ENCODE measurements around the gene LHX3. TPM values are rescaled to one million over a fixed set of nuclear protein-coding genes. Genes with fewer than 3 reads are reported as not detected.
A peak's percentile ranks its signal among the peaks of the same experiment; 100 is the strongest.

LHX3 gene
- total RNA-seq, 1 experiment from 2014 or later = 0.22 TPM

DNA sequence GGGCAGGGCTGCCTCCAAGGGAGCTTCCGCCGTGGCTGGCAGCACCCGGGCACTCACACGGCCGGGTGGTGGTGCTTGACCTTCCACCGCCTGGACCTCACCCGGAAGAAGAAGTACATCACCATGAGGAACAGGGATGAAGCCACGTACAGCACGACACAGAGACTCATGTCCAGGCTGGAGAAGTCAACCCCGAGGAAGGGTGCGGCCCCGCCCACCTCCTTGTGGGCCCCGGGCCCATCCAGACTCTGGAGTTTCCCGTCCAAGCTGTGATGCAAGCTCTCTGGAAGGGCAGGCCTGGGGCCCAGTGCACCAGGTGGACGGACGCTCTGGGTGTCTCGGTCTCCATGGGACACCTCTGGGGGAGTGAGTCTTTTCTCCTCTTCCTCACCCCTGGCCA, 3.7 kb upstream of the LHX3 start:
- peaks cover 13% of the 10 kb centered on the region for H4K20me1 ChIP-seq (ENCODE audit: insufficient read depth)
- H3K9me3 ChIP-seq (ENCODE audit: insufficient read depth, low read depth) = no peaks in the 10 kb centered on the region
- no peak for DNase-seq
- TF ChIP-seq CTCF (conservative IDR thresholded peaks at IDR 0.05) (no peak), EZH2 (IDR thresholded peaks at IDR 0.05; ENCODE audit: low read depth) (no peak)
- H3K27me3 ChIP-seq (ENCODE audit: insufficient read depth, low read depth) = no peaks in the 10 kb centered on the region
- intact Hi-C loops (cut with micrococcal nuclease; ENCODE audit: unreplicated experiment) = no loop called here
- H3K36me3 ChIP-seq (ENCODE audit: low read depth) = no peaks in the 10 kb centered on the region
- H3K4me3 ChIP-seq = no peak overlapping the region
- H3K4me1 ChIP-seq (replicated peaks; ENCODE audit: insufficient read depth) = no peaks in the 10 kb centered on the region
- no peak overlapping the region for H2AFZ ChIP-seq
- H3K27ac ChIP-seq = no peak overlapping the region
- no peaks in the 10 kb centered on the region for H3K79me2 ChIP-seq (ENCODE audit: low read depth)
- no peaks in the 10 kb centered on the region for H3K9me2 ChIP-seq (ENCODE audit: insufficient read depth)
- CTCF ChIA-PET = no interaction called here
- POLR2A ChIA-PET (ENCODE audit: unreplicated experiment) = no interaction called here
- no TSS peak for BruUV-seq (replicated peaks)
- H3F3A ChIP-seq (ENCODE audit: insufficient read depth, low read depth) = no peaks in the 10 kb centered on the region; the same call in 1 of the 2 replicates
- H3K4me2 ChIP-seq = no peak overlapping the region

DNA sequence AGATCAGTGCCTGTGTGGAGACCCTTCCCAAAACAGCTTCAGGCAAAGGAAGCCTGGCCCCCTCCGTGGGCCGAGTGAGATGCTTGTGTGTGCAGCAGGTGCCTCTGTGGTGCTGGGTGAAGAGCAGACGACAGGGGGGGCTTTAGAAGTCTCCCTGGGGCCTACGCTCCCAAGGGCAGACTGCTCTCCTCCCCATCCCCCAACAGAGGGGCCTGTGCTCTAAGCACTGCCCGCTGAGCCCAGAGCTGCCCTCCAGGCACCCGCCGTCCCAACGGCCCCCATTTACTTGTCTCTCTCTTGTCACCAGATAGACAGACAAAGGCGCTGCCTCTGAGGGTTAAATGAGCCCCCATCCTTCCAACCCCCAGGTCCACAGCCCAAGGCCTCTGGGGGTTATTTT, 2.7 kb upstream of the LHX3 start:
- no peak for DNase-seq
- Histone ChIP-seq H3K79me2 (ENCODE audit: low read depth) (no peaks in the 10 kb centered on the region), H3K36me3 (ENCODE audit: low read depth) (no peaks in the 10 kb centered on the region), H3K9me3 (ENCODE audit: insufficient read depth, low read depth) (no peaks in the 10 kb centered on the region), H3F3A (ENCODE audit: insufficient read depth, low read depth) (no peaks in the 10 kb centered on the region; the same call in 1 of the 2 replicates), H3K9me2 (ENCODE audit: insufficient read depth) (no peaks in the 10 kb centered on the region), H3K27ac (no peak overlapping the region), H3K4me3 (no peak overlapping the region), H3K27me3 (ENCODE audit: insufficient read depth, low read depth) (no peaks in the 10 kb centered on the region), H2AFZ (no peak overlapping the region), H3K4me2 (no peak overlapping the region), H3K4me1 (replicated peaks; ENCODE audit: insufficient read depth) (no peaks in the 10 kb centered on the region), H4K20me1 (ENCODE audit: insufficient read depth) (peaks cover 13% of the 10 kb centered on the region)
- ChIA-PET POLR2A (ENCODE audit: unreplicated experiment) (no interaction called here), CTCF (no interaction called here)
- no TSS peak for BruUV-seq (replicated peaks)
- intact Hi-C loops (cut with micrococcal nuclease; ENCODE audit: unreplicated experiment) = no loop called here
- TF ChIP-seq CTCF (conservative IDR thresholded peaks at IDR 0.05) = no peak
- no peak for TF ChIP-seq EZH2 (IDR thresholded peaks at IDR 0.05; ENCODE audit: low read depth)

DNA sequence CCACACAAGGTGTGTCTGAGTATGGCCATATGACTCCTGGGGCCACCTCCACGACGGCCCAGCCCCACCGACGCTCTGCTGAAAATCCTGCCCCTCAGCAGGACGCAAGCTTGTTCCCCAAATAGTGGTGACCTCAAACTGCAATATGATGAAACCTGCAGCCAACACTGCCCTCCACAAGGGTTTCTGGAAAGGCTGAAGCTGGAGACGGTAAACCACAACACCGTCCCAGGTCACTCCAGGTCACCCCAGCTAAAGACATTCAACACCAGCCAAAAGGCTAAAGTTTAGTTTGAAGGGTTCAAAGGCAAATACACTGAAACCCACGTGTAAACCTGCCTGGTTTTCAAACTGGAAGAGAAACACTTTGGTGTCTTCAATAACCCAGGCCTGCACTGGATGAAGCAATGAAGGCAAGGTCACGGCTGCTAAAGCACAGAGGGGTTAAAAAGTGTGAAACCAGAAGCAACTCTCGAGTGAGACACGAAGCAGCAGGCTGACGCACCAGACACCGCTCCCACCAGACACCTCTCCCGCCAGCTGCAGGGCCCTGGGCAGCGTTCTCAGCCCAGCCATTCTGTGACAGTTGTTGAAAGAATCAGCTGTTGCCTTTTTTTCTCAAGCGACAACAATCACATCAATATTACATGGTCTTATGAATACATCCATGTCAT, 1.8 kb upstream of the LHX3 start:
- no peak overlapping the region for H3K4me2 ChIP-seq
- no peaks in the 10 kb centered on the region for H3K79me2 ChIP-seq (ENCODE audit: low read depth)
- H3K27ac ChIP-seq = no peak overlapping the region
- H2AFZ ChIP-seq = no peak overlapping the region
- H3K4me1 ChIP-seq (replicated peaks; ENCODE audit: insufficient read depth) = no peaks in the 10 kb centered on the region
- ChIA-PET CTCF (no interaction called here), POLR2A (ENCODE audit: unreplicated experiment) (no interaction called here)
- H3K4me3 ChIP-seq = no peak overlapping the region
- no peak for TF ChIP-seq EZH2 (IDR thresholded peaks at IDR 0.05; ENCODE audit: low read depth)
- TF ChIP-seq CTCF (conservative IDR thresholded peaks at IDR 0.05) = no peak
- BruUV-seq (replicated peaks) = TSS peak; percentile 37
- no peak for DNase-seq
- no peaks in the 10 kb centered on the region for H3K9me2 ChIP-seq (ENCODE audit: insufficient read depth)
- H4K20me1 ChIP-seq (ENCODE audit: insufficient read depth) = peaks cover 12% of the 10 kb centered on the region
- H3K27me3 ChIP-seq (ENCODE audit: insufficient read depth, low read depth) = no peaks in the 10 kb centered on the region
- no peaks in the 10 kb centered on the region for H3K9me3 ChIP-seq (ENCODE audit: insufficient read depth, low read depth)
- H3K36me3 ChIP-seq (ENCODE audit: low read depth) = no peaks in the 10 kb centered on the region
- no peaks in the 10 kb centered on the region; the same call in 1 of the 2 replicates for H3F3A ChIP-seq (ENCODE audit: insufficient read depth, low read depth)
- intact Hi-C loops (cut with micrococcal nuclease; ENCODE audit: unreplicated experiment) = no loop called here

Measured in PC-9 (cell line).